Fibroblast of lung (primary cell): ENCODE measurements around the gene ZNF516. TPM values are rescaled to one million over a fixed set of nuclear protein-coding genes. Genes with fewer than 3 reads are reported as not detected.
A peak's percentile ranks its signal among the peaks of the same experiment; 100 is the strongest.

Source experiments
- DNase-seq, 2 donors: peaks; one replicate each; pipeline versions ENCODE4 v3.0.0 to v3.0.0-alpha.2; 2010; ENCODE audit warnings: low read depth in 2 of 2
- H2AFZ ChIP-seq: 2 replicates; pipeline ENCODE4 v1.5.1; 2012; ENCODE audit warnings: low read length, control low read depth, inconsistent platforms
- H3K27ac ChIP-seq: 2 replicates; pipeline ENCODE4 v1.5.1; 2011; ENCODE audit warnings: low read length, control low read depth; ENCODE audit not compliant: insufficient read depth
- H3K27me3 ChIP-seq: 2 replicates; pipeline ENCODE4 v1.5.1; 2011; ENCODE audit warnings: mild to moderate bottlenecking, low read length; ENCODE audit not compliant: control insufficient read depth, insufficient read depth
- H3K36me3 ChIP-seq: 2 replicates; pipeline ENCODE4 v1.5.1; 2011; ENCODE audit warnings: low read length; ENCODE audit not compliant: control insufficient read depth, insufficient read depth
- H3K4me1 ChIP-seq: 2 replicates; pipeline ENCODE4 v1.5.1; 2011; ENCODE audit warnings: low read length; ENCODE audit not compliant: control insufficient read depth, insufficient read depth; ENCODE audit errors: extremely low read depth
- H3K4me2 ChIP-seq: 2 replicates; pipeline ENCODE4 v1.5.1; 2011; ENCODE audit warnings: low read length, control low read depth; ENCODE audit not compliant: insufficient read depth; ENCODE audit errors: extremely low read depth
- H3K4me3 ChIP-seq, 4 experiments: fragments of 200-600 bp in 1 of 4; sonication (generic) in 1 of 4; replicated peaks in 1 of 4; 2 replicates each; pipeline ENCODE4 v1.5.1; 2011 to 2016; ENCODE audit warnings: low read length in 4 of 4, low read depth in 3 of 4, mild to moderate bottlenecking in 3 of 4, control low read depth in 2 of 4, inconsistent platforms in 1 of 4, mixed read lengths in 1 of 4; ENCODE audit not compliant: insufficient read depth in 1 of 4; ENCODE audit errors: control extremely low read depth in 1 of 4
- H3K79me2 ChIP-seq: 2 replicates; pipeline ENCODE4 v1.5.1; 2012; ENCODE audit warnings: mild to moderate bottlenecking, low read length, inconsistent platforms; ENCODE audit not compliant: control insufficient read depth, insufficient read depth
- H3K9ac ChIP-seq: 2 replicates; pipeline ENCODE4 v1.5.1; 2011; ENCODE audit warnings: mild to moderate bottlenecking, low read length, control low read depth; ENCODE audit not compliant: insufficient read depth
- H3K9me3 ChIP-seq: 2 replicates; pipeline ENCODE4 v1.5.1; 2012; ENCODE audit warnings: low read depth, low read length; ENCODE audit not compliant: control insufficient read depth, insufficient read depth
- H4K20me1 ChIP-seq: 2 replicates; pipeline ENCODE4 v1.5.1; 2011; ENCODE audit warnings: low read length; ENCODE audit not compliant: control insufficient read depth, insufficient read depth; ENCODE audit errors: extremely low read depth
- CTCF ChIP-seq, 2 donors: IDR thresholded peaks in 1 of 2; conservative IDR thresholded peaks in 1 of 2; 1 replicate in 1 of 2; 2 replicates in 1 of 2; pipeline ENCODE4 v1.5.1; 2011 to 2012; ENCODE audit warnings: low read length in 2 of 2, control low read depth in 1 of 2, inconsistent platforms in 1 of 2, low read depth in 1 of 2, mild to moderate bottlenecking in 1 of 2
- EZH2 ChIP-seq: IDR thresholded peaks from 2 replicates; pipeline ENCODE4 v1.5.1; 2012; ENCODE audit warnings: low read length, control low read depth, mild to moderate bottlenecking; ENCODE audit errors: missing control alignments
- polyA plus RNA-seq, 2 donors: library from polyadenylated mRNA; depleted of rRNA in 1 of 2; stranded (reverse) in 1 of 2; unstranded in 1 of 2; fragments of >200 nt; gene quantifications; 2 replicates each; pipeline ENCODE4 v1.2.1, GENCODE V29; 2011 to 2012; ENCODE audit warnings: missing spikeins in 1 of 2
- total RNA-seq: library from RNA; depleted of rRNA; stranded (reverse); fragments of >200 nt; gene quantifications from 2 replicates; pipeline ENCODE4 v1.2.1, GENCODE V29; 2014

The ZNF516 gene
- total and polyA plus RNA-seq, 2 donors (not counting 1 experiment from before 2014, with no cell fraction given) = 7.9 to 32.7 TPM

GRCh38 chr18:76482971-76483691 lies 11.9 kb downstream of the ZNF516 start:
- Histone ChIP-seq H3K4me1 (peaks cover 11% of the 10 kb centered on the region), H3K27me3 (no peaks in the 10 kb centered on the region), H3K9ac (no peak overlapping the region), H2AFZ (no peak overlapping the region), H3K27ac (no peak overlapping the region), H3K4me3 (no peak overlapping the region), H3K4me2 (no peak overlapping the region), H3K9me3 (no peaks in the 10 kb centered on the region), H3K36me3 (no peaks in the 10 kb centered on the region), H3K79me2 (peaks cover 70% of the 10 kb centered on the region), H4K20me1 (no peaks in the 10 kb centered on the region)
- DNase-seq = no peak
- no peak for TF ChIP-seq CTCF (conservative IDR thresholded peaks at IDR 0.05 in 1 of 2, IDR thresholded peaks at IDR 0.05 in 1 of 2; ENCODE audit: low read depth in 1 of 2, low read length in 2 of 2)

GRCh38 chr18:76482267-76482666 lies 12.8 kb downstream of the ZNF516 start:
- no peak overlapping the region for H3K4me3 ChIP-seq
- H3K9ac ChIP-seq = no peak overlapping the region
- DNase-seq = no peak
- TF ChIP-seq EZH2 (no peak), CTCF (conservative IDR thresholded peaks at IDR 0.05 in 1 of 2, IDR thresholded peaks at IDR 0.05 in 1 of 2; ENCODE audit: low read depth in 1 of 2, low read length in 2 of 2) (no peak)
- no peaks in the 10 kb centered on the region for H3K36me3 ChIP-seq
- peaks cover 5% of the 10 kb centered on the region for H3K4me1 ChIP-seq
- no peaks in the 10 kb centered on the region for H3K27me3 ChIP-seq
- H4K20me1 ChIP-seq = no peaks in the 10 kb centered on the region
- peaks cover 64% of the 10 kb centered on the region for H3K79me2 ChIP-seq
- H3K9me3 ChIP-seq = no peaks in the 10 kb centered on the region
- H3K4me2 ChIP-seq = no peak overlapping the region
- no peak overlapping the region for H3K27ac ChIP-seq
- H2AFZ ChIP-seq = no peak overlapping the region

GRCh38 chr18:76480913-76481312 lies 14.1 kb downstream of the ZNF516 start:
- Histone ChIP-seq H4K20me1 (no peaks in the 10 kb centered on the region), H3K4me2 (no peak overlapping the region), H3K4me1 (peaks cover 6% of the 10 kb centered on the region), H3K9me3 (no peaks in the 10 kb centered on the region), H3K4me3 (no peak overlapping the region), H3K27me3 (no peaks in the 10 kb centered on the region), H3K79me2 (peaks cover 56% of the 10 kb centered on the region), H2AFZ (no peak overlapping the region), H3K9ac (no peak overlapping the region), H3K27ac (no peak overlapping the region), H3K36me3 (no peaks in the 10 kb centered on the region)
- no peak for DNase-seq
- TF ChIP-seq CTCF (conservative IDR thresholded peaks at IDR 0.05 in 1 of 2, IDR thresholded peaks at IDR 0.05 in 1 of 2; ENCODE audit: low read depth in 1 of 2, low read length in 2 of 2) = peak in 1 of 2 donors; percentile 30
- no peak for TF ChIP-seq EZH2
